ENCODE data around the gene FXYD6.
"Not testable (repeated sequence)": the region's sequence is repeated elsewhere in the genome, so short reads cannot be mapped to it uniquely, and the experiment has no call there.

Gene FXYD6

GRCh38 chr11:117876341-117877119, at the start of gene FXYD6:
TSS of gene FXYD6 (minus strand) at chr11:117876658. CDS start at chr11:117842776, 33,882 bp downstream.
- Histone ChIP-seq H3K4me3 (ENCODE audit: low read depth, low read length) (peak within 1 kb of the TSS; percentile 74), H3K27ac (ENCODE audit: low read depth, low read length) (no peak within 1 kb of the TSS), H3K36me3 (ENCODE audit: control insufficient read depth, insufficient read depth, low read length) (no peaks in the 10 kb centered on the region), H3K9me3 (ENCODE audit: control insufficient read depth, insufficient read depth, low read depth, low read length) (no peaks in the 10 kb centered on the region), H3K27me3 (ENCODE audit: control insufficient read depth, insufficient read depth, low read length) (peaks cover 98% of the 10 kb centered on the region), H3K9ac (ENCODE audit: low read length) (peak within 1 kb of the TSS; percentile 67), H3K4me1 (ENCODE audit: control insufficient read depth, insufficient read depth, low read length) (peaks cover 31% of the 10 kb centered on the region)

GRCh38 chr11:117926166-117926565, 49.7 kb upstream of the FXYD6 start:
- not testable (repeated sequence) for H3K4me3 ChIP-seq (ENCODE audit: low read depth, low read length); H3K27ac ChIP-seq (ENCODE audit: low read depth, low read length); H3K9me3 ChIP-seq (ENCODE audit: control insufficient read depth, insufficient read depth, low read depth, low read length); H3K36me3 ChIP-seq (ENCODE audit: control insufficient read depth, insufficient read depth, low read length); H3K9ac ChIP-seq (ENCODE audit: low read length)
- H3K27me3 ChIP-seq (ENCODE audit: control insufficient read depth, insufficient read depth, low read length) = peaks cover 10% of the 10 kb centered on the region; the same call in 1 of the 2 replicates
- H3K4me1 ChIP-seq (ENCODE audit: control insufficient read depth, insufficient read depth, low read length) = peaks cover 23% of the 10 kb centered on the region

GRCh38 chr11:117925198-117925925, 48.9 kb upstream of the FXYD6 start:
- peaks cover 10% of the 10 kb centered on the region; the same call in 1 of the 2 replicates for H3K27me3 ChIP-seq (ENCODE audit: control insufficient read depth, insufficient read depth, low read length)
- H3K27ac ChIP-seq (ENCODE audit: low read depth, low read length) = no peak overlapping the region

GRCh38 chr11:117924631-117925170, 48.2 kb upstream of the FXYD6 start:
- Histone ChIP-seq H3K4me1 (ENCODE audit: control insufficient read depth, insufficient read depth, low read length) (peaks cover 11% of the 10 kb centered on the region), H3K27me3 (ENCODE audit: control insufficient read depth, insufficient read depth, low read length) (peaks cover 10% of the 10 kb centered on the region; the same call in 1 of the 2 replicates), H3K27ac (ENCODE audit: low read depth, low read length) (no peak overlapping the region), H3K36me3 (ENCODE audit: control insufficient read depth, insufficient read depth, low read length) (no peaks in the 10 kb centered on the region), H3K4me3 (ENCODE audit: low read depth, low read length) (no peak overlapping the region), H3K9ac (ENCODE audit: low read length) (no peak overlapping the region), H3K9me3 (ENCODE audit: control insufficient read depth, insufficient read depth, low read depth, low read length) (no peaks in the 10 kb centered on the region)

More at GRCh38 chr11:117925198-117925925, 48.9 kb upstream of the FXYD6 start:
- H3K4me1 ChIP-seq (ENCODE audit: control insufficient read depth, insufficient read depth, low read length) = peaks cover 18% of the 10 kb centered on the region
- no peak overlapping the region for H3K9ac ChIP-seq (ENCODE audit: low read length)
- H3K9me3 ChIP-seq (ENCODE audit: control insufficient read depth, insufficient read depth, low read depth, low read length) = no peaks in the 10 kb centered on the region
- no peak overlapping the region for H3K4me3 ChIP-seq (ENCODE audit: low read depth, low read length)
- no peaks in the 10 kb centered on the region for H3K36me3 ChIP-seq (ENCODE audit: control insufficient read depth, insufficient read depth, low read length)

- peaks cover 10% of the 10 kb centered on the region; the same call in 1 of the 2 replicates for H3K27me3 ChIP-seq (ENCODE audit: control insufficient read depth, insufficient read depth, low read length)
- H3K9ac ChIP-seq (ENCODE audit: low read length) = no peak overlapping the region
- H3K9me3 ChIP-seq (ENCODE audit: control insufficient read depth, insufficient read depth, low read depth, low read length) = no peaks in the 10 kb centered on the region
- no peak overlapping the region for H3K27ac ChIP-seq (ENCODE audit: low read depth, low read length)
- no peak overlapping the region for H3K4me3 ChIP-seq (ENCODE audit: low read depth, low read length)
- no peaks in the 10 kb centered on the region for H3K36me3 ChIP-seq (ENCODE audit: control insufficient read depth, insufficient read depth, low read length)
- peaks cover 2% of the 10 kb centered on the region for H3K4me1 ChIP-seq (ENCODE audit: control insufficient read depth, insufficient read depth, low read length)
These were observed 47.3 kb upstream of the FXYD6 start for GRCh38 chr11:117923773-117924172.

GRCh38 chr11:117923275-117923674, 46.8 kb upstream of the FXYD6 start:
- Histone ChIP-seq H3K27me3 (ENCODE audit: control insufficient read depth, insufficient read depth, low read length) (peaks cover 6% of the 10 kb centered on the region; the same call in 1 of the 2 replicates), H3K36me3 (ENCODE audit: control insufficient read depth, insufficient read depth, low read length) (no peaks in the 10 kb centered on the region), H3K9me3 (ENCODE audit: control insufficient read depth, insufficient read depth, low read depth, low read length) (no peaks in the 10 kb centered on the region), H3K9ac (ENCODE audit: low read length) (no peak overlapping the region), H3K4me1 (ENCODE audit: control insufficient read depth, insufficient read depth, low read length) (no peaks in the 10 kb centered on the region), H3K27ac (ENCODE audit: low read depth, low read length) (no peak overlapping the region), H3K4me3 (ENCODE audit: low read depth, low read length) (no peak overlapping the region)

GRCh38 chr11:117921893-117922292, 45.4 kb upstream of the FXYD6 start:
- Histone ChIP-seq H3K9ac (ENCODE audit: low read length) (no peak overlapping the region), H3K4me1 (ENCODE audit: control insufficient read depth, insufficient read depth, low read length) (no peaks in the 10 kb centered on the region), H3K27me3 (ENCODE audit: control insufficient read depth, insufficient read depth, low read length) (no peaks in the 10 kb centered on the region; the same call in 1 of the 2 replicates), H3K36me3 (ENCODE audit: control insufficient read depth, insufficient read depth, low read length) (no peaks in the 10 kb centered on the region), H3K4me3 (ENCODE audit: low read depth, low read length) (no peak overlapping the region), H3K9me3 (ENCODE audit: control insufficient read depth, insufficient read depth, low read depth, low read length) (no peaks in the 10 kb centered on the region), H3K27ac (ENCODE audit: low read depth, low read length) (no peak overlapping the region)

- H3K4me3 ChIP-seq (ENCODE audit: low read depth, low read length) = no peak overlapping the region
- no peak overlapping the region for H3K27ac ChIP-seq (ENCODE audit: low read depth, low read length)
These were observed 45.0 kb upstream of the FXYD6 start for GRCh38 chr11:117921456-117921855.

GRCh38 chr11:117919781-117920221, 43.3 kb upstream of the FXYD6 start:
- H3K27me3 ChIP-seq (ENCODE audit: control insufficient read depth, insufficient read depth, low read length) = no peaks in the 10 kb centered on the region; the same call in 1 of the 2 replicates
- H3K36me3 ChIP-seq (ENCODE audit: control insufficient read depth, insufficient read depth, low read length) = no peaks in the 10 kb centered on the region
- peaks cover 6% of the 10 kb centered on the region; the same call in 1 of the 2 replicates for H3K4me1 ChIP-seq (ENCODE audit: control insufficient read depth, insufficient read depth, low read length)
- no peak overlapping the region for H3K4me3 ChIP-seq (ENCODE audit: low read depth, low read length)
- H3K9ac ChIP-seq (ENCODE audit: low read length) = no peak overlapping the region
- H3K9me3 ChIP-seq (ENCODE audit: control insufficient read depth, insufficient read depth, low read depth, low read length) = no peaks in the 10 kb centered on the region
- no peak overlapping the region for H3K27ac ChIP-seq (ENCODE audit: low read depth, low read length)

More at GRCh38 chr11:117921456-117921855, 45.0 kb upstream of the FXYD6 start:
- Histone ChIP-seq H3K9ac (ENCODE audit: low read length) (no peak overlapping the region), H3K9me3 (ENCODE audit: control insufficient read depth, insufficient read depth, low read depth, low read length) (no peaks in the 10 kb centered on the region), H3K36me3 (ENCODE audit: control insufficient read depth, insufficient read depth, low read length) (no peaks in the 10 kb centered on the region), H3K27me3 (ENCODE audit: control insufficient read depth, insufficient read depth, low read length) (no peaks in the 10 kb centered on the region; the same call in 1 of the 2 replicates), H3K4me1 (ENCODE audit: control insufficient read depth, insufficient read depth, low read length) (no peaks in the 10 kb centered on the region)

- Histone ChIP-seq H3K4me3 (ENCODE audit: low read depth, low read length) (no peak overlapping the region), H3K9me3 (ENCODE audit: control insufficient read depth, insufficient read depth, low read depth, low read length) (no peaks in the 10 kb centered on the region), H3K4me1 (ENCODE audit: control insufficient read depth, insufficient read depth, low read length) (peaks cover 6% of the 10 kb centered on the region; the same call in 1 of the 2 replicates), H3K27ac (ENCODE audit: low read depth, low read length) (no peak overlapping the region), H3K36me3 (ENCODE audit: control insufficient read depth, insufficient read depth, low read length) (no peaks in the 10 kb centered on the region), H3K27me3 (ENCODE audit: control insufficient read depth, insufficient read depth, low read length) (no peaks in the 10 kb centered on the region; the same call in 1 of the 2 replicates), H3K9ac (ENCODE audit: low read length) (no peak overlapping the region)
These were observed 42.9 kb upstream of the FXYD6 start for GRCh38 chr11:117919341-117919740.
